ENCODE measurements around the gene NEK6. TPM values are rescaled to one million over a fixed set of nuclear protein-coding genes. Genes with fewer than 3 reads are reported as not detected.

Gene NEK6
- 174 and 184 TPM in 2 replicates for total RNA-seq (2013; cell fraction: nucleolus; rRNA removed)
- total RNA-seq (2014; rRNA removed) (50.0 and 58.0 TPM in 2 replicates), total RNA-seq (2014; rRNA removed; fragmentation: Illumina TruSeq; extraction: Trizol) (51.8 and 53.8 TPM in 2 replicates), total RNA-seq (2021) (136 and 142 TPM in 2 replicates), polyA plus RNA-seq (2011; rRNA removed) (131 and 161 TPM in 2 replicates), polyA plus RNA-seq (2014; fragmentation: Illumina TruSeq; extraction: Trizol) (68.6 and 87.1 TPM in 2 replicates), polyA plus RNA-seq (2014; fragmentation: Nextera tagmentation; extraction: Ambion mirVana) (10 to 100 TPM; 31.3 to 33.2 TPM), polyA plus RNA-seq (2014; rRNA removed) (91.3 and 96.0 TPM in 2 replicates), polyA plus RNA-seq (2016; fragmentation: Nextera tagmentation; extraction: Ambion mirVana) (100 to 1,000 TPM in 1 of 2 experiments, 10 to 100 TPM in 1; 97.0 to 104 TPM), polyA minus RNA-seq (2011; rRNA and poly(A)+ RNA removed) (210 and 248 TPM in 2 replicates), Bru-seq, nascent RNA (percentile 96 among the genes with signal in this experiment), BruChase-seq, experiment 1, labeled RNA remaining after a 6-hour chase (percentile 97 among the genes with signal in this experiment), BruChase-seq, experiment 2, labeled RNA remaining after a 2-hour chase (percentile 94 among the genes with signal in this experiment)
- polyA plus RNA-seq (2011; ENCODE audit: low read depth): 62.2 TPM
- polyA plus RNA-seq (2011; cell fraction: cytosol; rRNA removed): 171 and 176 TPM in 2 replicates
- polyA plus RNA-seq (2011; cell fraction: nucleus; rRNA removed): 186 and 192 TPM in 2 replicates
- polyA plus RNA-seq (2012): 79.3 and 129 TPM in 2 replicates
- polyA minus RNA-seq (2011; cell fraction: cytosol; rRNA and poly(A)+ RNA removed): 53.5 and 58.5 TPM in 2 replicates
- polyA minus RNA-seq (2011; cell fraction: nucleus; rRNA and poly(A)+ RNA removed): 60.7 and 78.1 TPM in 2 replicates
- long read RNA-seq, experiment 1, transcript NEK6-215 (10 exons, 2,580 nt): minor isoform, 10 of 169 reads
- long read RNA-seq, experiment 1, transcript NEK6-201 (10 exons, 3,447 nt): major isoform, 110 of 169 reads
- long read RNA-seq, experiment 1, transcript NEK6-214 (10 exons, 2,573 nt): minor isoform, 6 of 169 reads
- long read RNA-seq, experiment 1, partial matches to known transcripts: 12 of 169 reads
- long read RNA-seq, experiment 1, other reads (novel, unspliced or antisense): 24 of 169 reads
- long read RNA-seq, experiment 2, transcript NEK6-215 (10 exons, 2,580 nt): minor isoform, 59 of 481 reads
- long read RNA-seq, experiment 2, transcript NEK6-214 (10 exons, 2,573 nt): minor isoform, 56 of 481 reads
- long read RNA-seq, experiment 2, transcript NEK6-201 (10 exons, 3,447 nt): major isoform, 206 of 481 reads
- long read RNA-seq, experiment 2, transcript NEK6-212 (10 exons, 2,582 nt): minor isoform, 20 of 481 reads
- long read RNA-seq, experiment 2, partial matches to known transcripts: 49 of 481 reads
- long read RNA-seq, experiment 2, other reads (novel, unspliced or antisense): 71 of 481 reads

GRCh38 chr9:124257844-124258606 is at the start of gene NEK6:
NEK6 (plus strand) TSS chr9:124257949; CDS start chr9:124301965, 44,016 bp downstream.
- Histone ChIP-seq H3K4me3 (peak within 1 kb of the TSS; percentile 95), H3K9me3 (replicated peaks; ENCODE audit: control insufficient read depth, insufficient read depth, low read length) (no peaks in the 10 kb centered on the region), H3K4me2 (ENCODE audit: control insufficient read depth, insufficient read depth) (peak within 1 kb of the TSS; percentile 96), H3K27ac (ENCODE audit: control insufficient read depth, insufficient read depth) (peak within 1 kb of the TSS; percentile 88), H3K9ac (ENCODE audit: control insufficient read depth, insufficient read depth, low read length) (peak within 1 kb of the TSS; percentile 84), H4K20me1 (ENCODE audit: control insufficient read depth, insufficient read depth) (no peaks in the 10 kb centered on the region), H3K4me1 (ENCODE audit: control insufficient read depth, insufficient read depth, low read length) (peaks cover 35% of the 10 kb centered on the region), H3K36me3 (ENCODE audit: control insufficient read depth in 2 of 2, insufficient read depth in 2 of 2, low read length in 1 of 2) (no peaks in the 10 kb centered on the region; a peak in 1 of 4 replicates), H3K27me3 (replicated peaks in 1 of 2; ENCODE audit: control insufficient read depth in 2 of 2, insufficient read depth in 2 of 2, low read length in 1 of 2) (no peaks in the 10 kb centered on the region), H3K79me2 (ENCODE audit: control insufficient read depth, insufficient read depth, low read length) (peaks cover 54% of the 10 kb centered on the region), H2AFZ (ENCODE audit: control insufficient read depth, low read depth, low read length) (no peak within 1 kb of the TSS; the same call in 1 of the 2 replicates)
- SMC1A ChIA-PET (ENCODE audit: uncharacterized antibody, unreplicated experiment): interaction anchor here (1.0 to 2.7 kb wide), 7 partner anchors 9 to 131 kb away, joined by 3 to 19 read pairs (median 4); no protein-coding TSS in a partner anchor
- WGBS (ENCODE audit: insufficient coverage, insufficient replicate concordance, low lambda C conversion rate, missing lambda C conversion rate): under 1% methylated on average over 41 of the region's 116 CpGs
- intact Hi-C loops (cut with micrococcal nuclease; ENCODE audit: unreplicated experiment): no loop called here
- RAD21 ChIA-PET (ENCODE audit: unreplicated experiment): interaction anchor here (1.2 to 4.2 kb wide), 7 partner anchors 19 to 61 kb away, joined by 3 to 38 read pairs (median 14); no protein-coding TSS in a partner anchor
- POLR2A ChIA-PET: interaction anchor here (0.5 to 4.3 kb wide), 7 partner anchors 10 to 124 kb away, joined by 3 to 30 read pairs (median 5); no protein-coding TSS in a partner anchor
- no peak for FAIRE-seq
- CTCF ChIA-PET: interaction anchor here (2.3 kb wide), 1 partner anchor 34 kb away, joined by 11 read pairs; no protein-coding TSS in a partner anchor
- no TSS peak for BruUV-seq (replicated peaks)
- DNase-seq (ENCODE audit: low read depth, low spot score): no peak
- in situ Hi-C loops (cut with MboI): no loop called here
- peak; percentile 2 for ATAC-seq
- TF ChIP-seq, protein P1, sequence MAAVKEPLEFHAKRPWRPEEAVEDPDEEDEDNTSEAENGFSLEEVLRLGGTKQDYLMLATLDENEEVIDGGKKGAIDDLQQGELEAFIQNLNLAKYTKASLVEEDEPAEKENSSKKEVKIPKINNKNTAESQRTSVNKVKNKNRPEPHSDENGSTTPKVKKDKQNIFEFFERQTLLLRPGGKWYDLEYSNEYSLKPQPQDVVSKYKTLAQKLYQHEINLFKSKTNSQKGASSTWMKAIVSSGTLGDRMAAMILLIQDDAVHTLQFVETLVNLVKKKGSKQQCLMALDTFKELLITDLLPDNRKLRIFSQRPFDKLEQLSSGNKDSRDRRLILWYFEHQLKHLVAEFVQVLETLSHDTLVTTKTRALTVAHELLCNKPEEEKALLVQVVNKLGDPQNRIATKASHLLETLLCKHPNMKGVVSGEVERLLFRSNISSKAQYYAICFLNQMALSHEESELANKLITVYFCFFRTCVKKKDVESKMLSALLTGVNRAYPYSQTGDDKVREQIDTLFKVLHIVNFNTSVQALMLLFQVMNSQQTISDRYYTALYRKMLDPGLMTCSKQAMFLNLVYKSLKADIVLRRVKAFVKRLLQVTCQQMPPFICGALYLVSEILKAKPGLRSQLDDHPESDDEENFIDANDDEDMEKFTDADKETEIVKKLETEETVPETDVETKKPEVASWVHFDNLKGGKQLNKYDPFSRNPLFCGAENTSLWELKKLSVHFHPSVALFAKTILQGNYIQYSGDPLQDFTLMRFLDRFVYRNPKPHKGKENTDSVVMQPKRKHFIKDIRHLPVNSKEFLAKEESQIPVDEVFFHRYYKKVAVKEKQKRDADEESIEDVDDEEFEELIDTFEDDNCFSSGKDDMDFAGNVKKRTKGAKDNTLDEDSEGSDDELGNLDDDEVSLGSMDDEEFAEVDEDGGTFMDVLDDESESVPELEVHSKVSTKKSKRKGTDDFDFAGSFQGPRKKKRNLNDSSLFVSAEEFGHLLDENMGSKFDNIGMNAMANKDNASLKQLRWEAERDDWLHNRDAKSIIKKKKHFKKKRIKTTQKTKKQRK (IDR thresholded peaks at IDR 0.05; ENCODE audit: low read depth, low read length): no peak
- TF ChIP-seq TAF1 (IDR thresholded peaks at IDR 0.05; ENCODE audit: borderline replicate concordance, low read depth, low read length) (peak; percentile 34; the same call in 1 of the 2 replicates), SUZ12 (IDR thresholded peaks at IDR 0.05; ENCODE audit: unreplicated experiment) (no peak), BHLHE40 (IDR thresholded peaks at IDR 0.05; ENCODE audit: borderline replicate concordance in 1 of 2, low read depth in 2 of 2, low read length in 1 of 2) (peak; percentile 38 to 78; a peak in 3 of 4 replicates), MTA3 (IDR thresholded peaks at IDR 0.05; ENCODE audit: borderline replicate concordance, low read length) (no peak), RB1 (IDR thresholded peaks at IDR 0.05; ENCODE audit: borderline replicate concordance) (no peak), POLR2AphosphoS5 (IDR thresholded peaks at IDR 0.05; ENCODE audit: low read length) (peak; percentile 70; the same call in 1 of the 2 replicates), RAD51 (IDR thresholded peaks at IDR 0.05) (no peak), MEF2B (IDR thresholded peaks at IDR 0.05; ENCODE audit: partially characterized antibody, poor library complexity, severe bottlenecking) (peak; percentile 49), LARP7 (IDR thresholded peaks at IDR 0.05) (peak; percentile 69), GABPA (IDR thresholded peaks at IDR 0.05; ENCODE audit: low read depth) (no peak), NRF1 (conservative IDR thresholded peaks at IDR 0.05; ENCODE audit: low read depth, low read length) (no peak), BACH1 (IDR thresholded peaks at IDR 0.05; ENCODE audit: borderline replicate concordance) (peak; percentile 92)
- TF ChIP-seq, protein P2, sequence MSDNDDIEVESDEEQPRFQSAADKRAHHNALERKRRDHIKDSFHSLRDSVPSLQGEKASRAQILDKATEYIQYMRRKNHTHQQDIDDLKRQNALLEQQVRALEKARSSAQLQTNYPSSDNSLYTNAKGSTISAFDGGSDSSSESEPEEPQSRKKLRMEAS (IDR thresholded peaks at IDR 0.05; ENCODE audit: low read depth, low read length): 0 out of 2 replicates have a peak, but pooled peaks have one; percentile 36

All from GM12878 (cell line).